ENCODE measurements around the gene NAGPA.

The NAGPA gene

GRCh38 chr16:4976079-4976478, 57.7 kb downstream of the NAGPA start:
- TF ChIP-seq POLR2AphosphoS5 (IDR thresholded peaks at IDR 0.05; ENCODE audit: low read depth, low read length) (no peak), FOXP2 (optimal IDR thresholded peaks at IDR 0.05; ENCODE audit: borderline replicate concordance, extremely low read depth, extremely low read length, insufficient read depth) (no peak), TAF1 (IDR thresholded peaks at IDR 0.05; ENCODE audit: borderline replicate concordance, insufficient read depth, low read length) (no peak), REST (IDR thresholded peaks at IDR 0.05; ENCODE audit: insufficient read depth in 1 of 2, low read depth in 2 of 2, low read length in 2 of 2) (no peak), SIN3A (IDR thresholded peaks at IDR 0.05; ENCODE audit: borderline replicate concordance, insufficient read depth, low read length) (no peak)
